NCI-H2107 (cell line): ENCODE results near the gene FGF3.

ENCODE experiments used
- DNase-seq: peaks from one replicate; lab custom pipeline; 2025; lab: John Stamatoyannopoulos, UW

FGF3 gene

GRCh38 chr11:69803022-69803421, 16.2 kb downstream of the FGF3 start:
- DNase-seq, result no peak

- no peak for DNase-seq
Observed at GRCh38 chr11:69802590-69802989, 16.6 kb downstream of the FGF3 start.

- DNase-seq, result no peak
Observed at GRCh38 chr11:69801513-69802335, 17.5 kb downstream of the FGF3 start.

DNA sequence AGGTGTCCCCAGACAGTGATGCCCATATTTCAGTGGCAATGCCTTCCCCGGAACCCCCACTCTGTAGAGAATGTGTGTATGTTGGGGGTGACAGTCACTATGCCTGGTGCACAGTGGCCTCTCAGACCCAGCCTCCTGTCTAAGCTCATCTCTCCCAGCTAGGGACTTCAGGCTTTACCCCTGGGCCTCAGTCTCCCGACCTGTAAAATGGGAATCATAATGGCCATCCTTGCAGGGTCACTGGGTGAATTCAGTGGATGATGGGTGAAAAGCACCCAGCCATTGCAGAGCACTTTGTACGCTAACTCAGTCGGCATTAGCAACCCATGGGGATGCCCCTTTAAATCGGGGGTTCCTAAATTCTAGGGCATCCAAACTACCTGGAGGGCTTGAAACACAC, 18.9 kb downstream of the FGF3 start:
- no peak for DNase-seq

- no peak for DNase-seq
Observed at GRCh38 chr11:69799582-69799981, 19.6 kb downstream of the FGF3 start.

GRCh38 chr11:69799097-69799496, 20.1 kb downstream of the FGF3 start:
- DNase-seq, result no peak

- no peak for DNase-seq
Observed at GRCh38 chr11:69797737-69798528, 21.3 kb downstream of the FGF3 start.

DNA sequence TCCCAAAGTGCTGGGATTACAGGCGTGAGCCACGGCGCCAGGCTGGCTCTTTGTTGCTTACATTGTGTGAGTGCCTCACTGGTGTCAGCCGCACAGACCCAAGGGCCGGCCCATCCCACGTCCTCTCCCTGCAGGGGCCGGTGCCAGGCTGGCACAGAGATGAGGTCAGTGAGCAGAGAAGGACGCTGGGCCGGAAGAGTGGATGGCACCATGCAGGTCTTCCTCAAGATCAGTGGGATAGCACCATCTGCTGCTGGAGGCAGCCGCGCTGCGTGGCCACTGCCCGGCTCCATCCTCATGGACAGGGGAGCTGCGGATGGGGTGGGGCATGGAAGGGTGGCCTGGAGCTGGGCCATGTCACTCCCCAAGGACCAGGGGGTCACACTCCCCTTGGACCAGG, 22.1 kb downstream of the FGF3 start:
- DNase-seq, result no peak

GRCh38 chr11:69796063-69796462, 23.2 kb downstream of the FGF3 start:
- no peak for DNase-seq

GRCh38 chr11:69791276-69792180, 27.7 kb downstream of the FGF3 start:
- DNase-seq, result no peak

GRCh38 chr11:69788956-69789355, 30.3 kb downstream of the FGF3 start:
- DNase-seq, result no peak

GRCh38 chr11:69787906-69788305, 31.3 kb downstream of the FGF3 start:
- no peak for DNase-seq

DNA sequence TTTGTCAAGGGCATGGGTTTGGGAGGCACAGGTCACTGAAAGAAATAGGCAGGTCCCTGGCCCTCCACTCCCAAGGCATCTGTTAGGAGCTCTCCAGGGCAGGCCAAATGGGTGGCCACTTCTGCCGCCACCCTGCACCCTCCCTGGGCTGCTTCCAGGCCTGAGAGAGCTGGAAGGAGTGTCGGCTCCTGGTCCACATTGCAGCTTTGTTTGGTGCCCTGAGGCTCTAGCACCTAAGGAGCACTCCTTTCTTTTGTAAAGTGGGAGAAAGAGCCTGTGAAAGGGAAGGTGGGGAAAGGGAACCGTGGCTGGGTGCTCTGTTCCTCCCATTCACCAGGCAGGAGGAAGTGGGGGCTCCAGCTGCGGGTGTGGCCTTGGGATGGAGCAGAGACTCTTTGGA, 31.8 kb downstream of the FGF3 start:
- no peak for DNase-seq

- no peak for DNase-seq
Observed at GRCh38 chr11:69781241-69781640, 38.0 kb downstream of the FGF3 start.

DNA sequence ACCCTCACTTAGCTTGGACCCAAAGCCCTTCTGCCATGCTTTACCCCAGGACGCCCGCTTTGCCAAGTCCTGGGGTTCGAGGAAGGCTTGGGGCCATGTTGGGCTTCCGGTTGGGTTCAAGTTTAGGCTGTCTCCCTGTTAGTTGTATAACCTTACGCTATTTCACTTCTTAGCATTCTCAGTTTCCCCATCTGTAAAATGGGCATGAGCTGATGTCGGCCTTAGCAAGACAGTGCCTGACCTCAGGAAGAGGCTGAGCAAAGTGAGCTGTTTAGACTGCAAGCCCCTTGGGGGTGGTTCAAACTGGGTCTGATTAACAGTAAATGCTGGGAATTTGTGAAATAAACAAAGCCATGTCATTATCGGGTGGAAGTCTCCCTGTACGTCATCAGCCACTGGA, 40.8 kb downstream of the FGF3 start:
- DNase-seq, result no peak

GRCh38 chr11:69775163-69775755, 44.0 kb downstream of the FGF3 start, which contains the start of gene FGF4:
FGF4 (minus strand) TSS chr11:69775341; CDS start chr11:69775084, 257 bp downstream.
- DNase-seq, result no peak

DNA sequence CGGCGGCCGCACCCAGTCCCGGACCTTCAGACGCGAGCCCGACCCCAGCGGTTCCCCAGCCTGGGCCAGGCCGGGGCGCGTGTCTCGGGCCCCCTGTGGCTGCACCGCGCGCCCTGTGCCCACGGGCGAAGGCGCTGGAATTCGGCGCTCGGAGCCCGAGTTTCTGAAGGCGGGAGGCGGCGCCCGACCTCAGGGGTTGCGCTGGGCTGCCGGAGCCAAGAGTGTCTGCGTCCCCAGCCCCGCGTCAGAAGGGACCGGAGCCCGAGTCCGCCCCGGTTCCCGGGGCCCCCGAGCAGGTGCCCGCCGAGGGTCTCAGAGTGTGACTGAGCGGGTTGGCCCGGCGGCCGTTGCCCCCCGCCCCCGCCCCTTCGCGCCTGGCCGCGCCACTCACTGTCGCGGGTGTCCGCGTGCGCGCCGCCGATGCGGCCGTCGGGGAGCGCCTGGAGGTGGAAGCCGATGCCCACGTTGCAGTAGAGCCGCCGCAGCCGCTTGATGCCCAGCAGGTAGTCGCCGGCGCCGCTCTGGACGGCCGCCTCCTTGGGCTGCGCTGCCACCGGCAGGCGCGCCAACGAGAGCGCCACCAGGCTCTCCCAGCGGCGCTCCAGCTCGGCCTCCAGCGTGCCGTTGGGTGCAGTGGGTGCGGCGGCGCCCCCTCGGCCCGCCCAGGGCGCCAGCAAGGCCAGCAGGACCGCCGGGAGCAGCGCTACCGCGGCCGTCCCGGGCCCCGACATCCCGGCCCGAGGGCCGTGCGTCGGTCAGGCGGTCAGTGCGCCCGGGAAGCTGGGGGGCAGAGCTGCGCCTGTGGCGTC, 44.7 kb downstream of the FGF3 start:
- DNase-seq, result no peak

GRCh38 chr11:69773626-69774353, 45.4 kb downstream of the FGF3 start:
- no peak for DNase-seq

- DNase-seq, result no peak
Observed at GRCh38 chr11:69771466-69771865, 47.8 kb downstream of the FGF3 start.

DNA sequence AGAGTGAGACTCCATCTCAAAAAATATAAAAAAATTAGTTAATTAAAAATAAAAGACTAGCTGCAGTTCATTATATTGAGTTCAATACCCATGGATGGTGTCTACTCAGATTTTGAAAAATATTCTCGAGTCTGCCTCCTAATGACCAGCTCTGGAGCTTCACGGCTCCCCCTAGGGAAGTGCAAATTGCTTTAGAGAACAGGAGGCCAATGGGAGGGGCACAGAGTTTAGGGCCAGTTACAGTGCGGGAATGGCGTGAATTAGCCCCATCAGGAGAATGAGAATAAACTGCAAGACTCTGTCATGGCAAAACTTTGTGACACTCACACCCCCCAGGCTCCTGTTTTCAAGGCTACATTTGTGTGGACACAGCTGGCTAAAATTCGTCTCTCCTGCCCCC, 48.7 kb downstream of the FGF3 start:
- DNase-seq, result no peak
